ENCODE measurements around the gene TLE3.

Gene TLE3

DNA sequence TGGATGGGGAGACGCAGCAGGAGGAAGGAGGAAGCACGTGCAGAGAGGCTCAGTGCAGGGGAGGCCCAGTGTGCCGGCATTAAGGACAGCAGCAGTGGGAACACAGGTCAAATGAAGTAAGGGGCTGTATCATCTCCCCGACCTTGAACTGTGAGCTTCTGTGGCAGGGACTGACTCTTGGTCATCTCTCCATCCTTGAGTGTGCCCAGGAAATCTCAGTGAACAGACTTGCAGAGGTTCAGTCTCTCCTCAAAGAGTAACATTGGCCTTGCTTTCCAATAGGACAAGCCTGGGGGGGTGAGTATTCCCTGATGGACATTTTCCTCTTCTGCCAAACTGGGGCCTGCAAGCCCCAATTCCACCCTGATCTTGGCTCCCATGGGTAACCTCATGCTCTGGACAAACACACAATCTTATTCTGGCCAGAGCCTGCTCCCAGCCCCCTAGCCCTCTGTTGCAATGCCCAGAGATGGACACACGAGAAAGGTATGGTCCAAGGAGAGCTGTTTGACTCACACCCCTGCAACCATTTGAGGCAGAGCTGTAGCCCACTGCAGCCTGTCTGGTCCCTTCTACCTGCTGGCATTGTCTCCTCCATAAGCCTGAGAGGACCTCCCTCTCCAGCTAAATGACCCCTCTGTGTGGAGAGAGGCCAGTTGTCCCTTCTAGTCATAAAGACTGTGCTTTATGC, 50.9 kb downstream of the TLE3 start:
- DNase-seq, result no peak

DNA sequence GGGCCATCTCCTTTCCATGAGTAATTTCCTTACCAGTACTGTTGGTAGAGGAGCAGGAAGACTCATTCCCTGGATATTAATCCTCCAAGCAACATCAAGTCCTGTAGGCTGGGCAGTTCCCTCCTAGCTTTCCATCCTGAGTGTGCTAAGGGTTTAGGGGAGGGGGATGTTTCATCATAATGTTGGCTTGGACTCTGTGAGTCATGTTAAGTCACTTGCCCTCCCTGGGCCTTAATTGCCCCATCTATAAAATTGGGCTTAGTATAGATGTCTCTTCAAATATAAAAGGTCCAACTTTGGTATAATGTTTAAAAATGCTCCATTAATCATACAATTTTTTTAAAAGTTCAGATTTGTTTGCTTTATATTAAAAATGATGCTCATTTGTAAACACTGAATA, 52.7 kb downstream of the TLE3 start:
- DNase-seq, result no peak

DNA sequence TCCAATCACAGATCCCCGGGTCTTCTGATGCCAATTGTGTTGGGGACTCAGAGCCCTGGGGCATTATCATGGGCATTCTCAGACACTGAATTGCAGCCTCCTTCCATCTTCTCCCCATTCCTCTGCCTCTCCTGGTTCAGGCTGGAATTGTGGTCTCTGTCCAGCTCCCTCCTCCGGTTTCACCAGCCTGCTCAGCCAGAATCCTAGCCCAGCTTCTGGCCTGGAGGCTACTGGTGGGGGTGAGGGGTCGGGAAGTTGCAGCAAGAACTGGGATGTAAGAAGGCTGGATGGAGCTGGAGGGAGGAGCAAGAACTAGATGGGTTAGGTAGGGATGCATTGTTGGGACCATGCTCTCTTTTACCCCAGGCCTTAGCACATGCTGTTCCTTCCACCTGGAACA, 53.5 kb downstream of the TLE3 start:
- no peak for DNase-seq

DNA sequence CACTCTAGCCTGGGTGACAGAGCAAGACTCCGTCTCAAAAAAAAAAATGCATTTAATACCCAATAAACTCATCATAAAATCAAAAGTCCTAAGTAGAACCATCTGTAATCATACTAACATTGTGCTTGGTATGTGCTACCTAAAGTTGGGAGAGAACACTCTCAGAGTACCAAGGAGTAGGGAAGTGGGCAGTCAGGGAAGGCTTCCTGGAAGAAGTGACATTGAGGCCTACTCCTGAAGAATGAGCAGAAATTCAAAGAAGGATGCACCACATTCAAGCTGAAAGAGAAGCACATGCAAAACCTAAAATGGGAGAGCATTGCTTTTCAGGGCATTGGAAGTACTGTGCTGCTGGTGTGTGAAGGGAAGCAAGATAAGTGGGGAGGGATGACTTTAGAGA, 54.1 kb downstream of the TLE3 start:
- DNase-seq, result no peak

DNA sequence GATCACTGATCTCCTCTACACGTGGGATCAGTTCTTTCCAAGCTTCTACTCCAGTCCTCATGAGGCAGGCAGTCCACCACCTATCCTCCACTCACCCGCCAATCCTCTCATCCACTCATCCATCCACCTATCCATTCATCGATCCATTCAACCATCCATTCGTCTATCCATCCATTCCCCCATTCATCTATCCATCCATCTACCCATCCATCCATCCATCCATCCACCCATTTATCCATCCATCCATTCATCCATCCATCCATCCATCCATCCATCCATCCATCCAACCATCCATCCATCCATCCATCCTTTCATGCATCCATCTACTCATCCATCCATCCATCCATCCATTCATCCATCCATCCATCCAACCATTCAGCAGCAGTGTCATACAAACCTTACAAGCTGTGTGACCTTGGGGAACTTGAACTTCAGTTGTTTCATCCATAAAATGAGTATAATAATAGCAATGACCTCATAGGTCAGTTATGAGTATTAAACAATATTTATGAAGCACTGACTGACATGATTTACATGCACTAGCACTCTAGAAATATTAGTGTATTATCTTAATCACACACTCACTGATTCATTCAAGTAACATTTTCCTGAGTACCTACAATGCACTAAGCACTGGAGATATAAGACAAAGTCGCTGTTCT, 55.0 kb downstream of the TLE3 start:
- no peak for DNase-seq

DNA sequence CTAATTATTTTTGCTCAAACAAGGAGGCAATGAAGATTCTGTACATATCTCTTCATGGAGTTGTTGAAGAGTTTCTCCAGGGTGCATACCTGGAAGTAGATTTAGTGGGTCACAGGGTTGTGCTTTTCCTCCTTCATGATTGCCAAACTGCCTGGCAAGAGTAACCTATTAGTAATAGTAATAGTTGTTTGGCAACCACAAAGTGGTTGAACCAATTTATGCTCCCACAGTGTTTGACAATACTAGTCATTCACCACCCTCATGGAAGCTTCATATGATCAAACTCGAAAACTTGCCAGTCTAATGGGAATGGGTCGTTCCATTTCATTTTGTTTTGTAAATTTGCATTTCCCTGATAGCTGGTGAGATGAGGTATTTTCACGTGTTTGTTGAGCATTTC, 57.8 kb downstream of the TLE3 start:
- DNase-seq, result no peak

DNA sequence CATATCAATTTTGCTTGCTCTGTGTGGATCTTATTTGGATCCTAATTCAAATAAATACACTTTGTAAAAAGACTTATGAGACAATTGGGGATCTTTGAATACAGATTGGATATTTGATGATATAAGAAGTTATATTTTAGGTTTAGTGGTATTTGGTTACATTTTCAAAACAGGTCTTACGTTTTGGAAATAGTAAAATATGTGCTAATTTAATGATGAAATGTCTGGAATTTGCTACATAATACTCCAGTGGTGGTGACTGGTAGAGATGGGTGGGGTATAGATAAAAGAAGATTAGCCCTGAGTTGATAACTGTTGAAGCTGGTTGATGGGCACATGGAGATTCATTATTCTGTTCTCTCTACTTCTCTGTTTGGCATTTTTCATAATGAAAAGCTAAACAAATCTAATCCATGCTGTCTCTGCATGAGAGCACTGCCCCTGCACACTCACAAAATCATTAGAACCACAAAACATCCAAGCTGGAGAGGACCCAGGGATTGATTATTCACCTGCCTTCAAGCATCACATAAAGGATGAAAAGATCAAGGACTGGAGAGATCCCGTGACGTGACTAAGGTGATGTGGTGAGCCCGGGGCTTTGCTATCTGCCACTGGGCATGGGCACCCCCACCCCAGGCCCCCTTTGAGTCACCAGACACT, 58.9 kb downstream of the TLE3 start:
- DNase-seq, result no peak

DNA sequence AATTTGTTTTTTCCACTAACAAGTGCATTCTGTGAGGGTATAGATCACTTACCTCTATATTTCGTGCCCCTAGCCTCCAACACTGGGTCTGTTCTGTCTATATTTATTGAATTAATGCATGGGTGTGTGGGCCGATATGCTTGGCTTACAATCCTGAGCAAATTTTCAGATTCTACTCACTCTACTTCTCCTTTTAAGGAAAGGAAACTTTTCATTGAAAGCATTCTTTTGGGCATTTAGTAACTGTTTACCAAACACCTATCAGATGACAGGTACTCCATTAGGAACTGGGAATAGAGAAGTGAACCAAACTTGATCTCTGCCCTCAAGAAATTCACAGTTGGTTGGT, 60.5 kb downstream of the TLE3 start:
- DNase-seq, result no peak

DNA sequence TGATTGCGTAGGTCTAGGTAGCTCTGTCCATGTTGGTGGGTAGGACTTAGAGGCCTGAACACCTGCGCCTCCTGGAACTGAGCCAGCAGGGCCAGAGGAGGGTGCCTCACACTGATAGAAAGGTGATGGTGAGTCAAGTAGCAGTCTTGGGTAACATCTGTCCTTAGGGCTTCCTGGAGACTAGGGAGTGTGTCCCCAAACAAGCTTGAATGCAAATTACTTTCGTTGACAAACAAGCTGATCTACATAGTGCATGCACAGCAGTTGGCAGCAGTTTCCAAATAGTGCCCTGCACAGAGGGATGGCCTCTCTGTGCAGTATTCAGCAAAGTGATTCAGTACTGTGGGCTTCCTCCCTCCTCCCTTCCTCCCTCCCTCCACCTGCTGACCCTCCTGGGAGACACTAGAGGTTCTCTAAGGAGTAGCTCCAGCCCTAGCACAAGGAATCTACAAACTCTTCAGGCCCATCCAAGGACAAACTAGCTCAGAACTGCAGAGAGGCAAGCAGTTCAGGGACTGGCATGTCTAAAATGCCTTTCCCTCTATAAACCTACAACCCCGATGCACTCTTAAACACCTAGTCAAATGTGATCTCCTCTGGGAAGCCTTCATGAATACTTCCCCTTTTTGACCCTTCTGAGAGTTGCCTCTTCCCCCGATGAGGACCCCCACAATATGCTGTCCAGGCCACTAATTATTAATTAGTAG, 61.0 kb downstream of the TLE3 start:
- DNase-seq, result peak; percentile 36 to 74

DNA sequence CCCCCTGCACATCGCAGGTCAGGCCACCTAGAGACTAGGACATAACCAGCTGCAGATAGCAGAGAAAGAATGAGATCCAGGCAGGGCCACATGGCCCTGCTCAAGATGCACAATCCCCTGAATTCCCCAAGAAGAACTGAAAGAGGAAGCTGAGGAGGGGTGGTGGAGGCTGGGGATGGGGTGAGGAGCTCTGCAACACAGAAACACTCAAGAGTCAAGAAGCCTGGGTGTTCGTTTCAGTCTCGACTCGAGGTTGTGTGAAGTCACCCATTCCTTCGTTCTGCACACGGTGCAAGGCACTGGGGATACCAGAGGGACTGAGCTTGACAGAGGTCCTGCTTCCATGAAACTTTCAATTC, 62.0 kb downstream of the TLE3 start:
- DNase-seq, result no peak

DNA sequence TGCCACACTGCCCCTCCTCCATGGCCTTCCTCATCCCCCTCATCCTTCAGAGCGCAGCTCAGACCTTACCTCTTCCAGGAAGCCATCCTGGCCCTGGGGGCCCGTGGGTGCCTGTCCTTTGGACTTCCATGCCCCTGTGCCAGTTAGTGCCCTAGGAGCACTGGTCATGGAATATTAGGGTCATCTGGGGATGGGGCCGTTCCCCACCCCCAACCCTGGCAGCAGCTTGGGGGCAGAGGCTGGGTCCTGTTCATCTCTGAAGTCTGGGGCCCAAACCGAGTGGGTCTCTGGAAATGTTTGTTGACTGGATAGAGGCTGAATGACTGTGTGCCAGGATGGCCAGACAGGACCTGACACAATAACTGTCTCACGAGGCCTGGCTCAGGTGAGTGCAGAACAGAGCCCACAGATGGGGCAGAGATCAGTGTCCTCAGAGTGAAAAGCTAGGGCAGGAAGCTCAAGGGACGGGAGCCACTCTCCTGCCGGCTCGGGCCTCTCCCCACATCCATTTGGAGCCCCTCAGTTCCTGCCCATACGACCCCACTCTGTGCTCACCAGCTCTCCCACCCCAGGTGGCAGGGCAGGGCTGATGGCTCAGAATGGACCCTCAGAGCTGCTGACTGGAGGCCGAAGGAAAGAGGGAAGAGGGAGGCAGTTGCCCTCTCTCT, 62.5 kb downstream of the TLE3 start:
- DNase-seq, result no peak

DNA sequence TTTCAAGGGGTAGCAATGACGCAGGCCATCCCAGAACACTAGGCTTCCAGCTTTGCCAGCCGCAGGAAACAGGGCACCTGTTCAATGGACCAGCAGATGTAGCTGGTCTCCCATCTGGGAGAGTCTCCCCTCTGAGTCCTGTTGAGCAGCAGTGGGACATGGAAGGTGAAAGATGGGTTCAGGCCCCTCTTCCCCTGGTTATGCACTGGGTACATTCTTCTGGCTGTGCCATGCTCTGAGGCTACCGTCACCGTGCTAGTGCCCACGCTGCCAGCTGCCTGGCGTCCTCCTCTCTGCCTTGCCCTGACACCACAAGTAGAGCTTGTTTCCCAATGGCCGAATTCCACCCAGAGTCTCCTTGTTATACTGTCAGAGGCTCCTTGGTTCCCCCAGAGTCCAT, 63.1 kb downstream of the TLE3 start:
- DNase-seq, result no peak

DNA sequence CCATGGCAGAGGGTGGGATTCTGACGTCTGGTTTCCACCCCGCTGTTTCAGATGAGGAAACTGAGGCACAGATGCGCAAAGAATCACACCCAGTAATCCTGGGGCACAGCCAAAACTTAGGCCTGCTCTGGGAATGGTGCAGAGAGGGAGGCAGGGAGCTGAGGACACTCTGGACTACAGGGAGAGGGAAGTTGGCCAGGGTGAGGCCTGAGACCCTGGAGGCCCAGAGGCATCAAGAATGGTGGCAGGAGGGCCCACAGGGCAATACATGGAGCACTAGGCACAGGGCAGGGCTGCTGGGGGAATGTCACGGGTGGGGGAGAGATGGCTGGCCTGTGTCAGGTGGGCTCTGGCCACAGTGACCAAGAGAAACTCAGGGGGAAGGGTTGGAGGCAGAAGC, 63.6 kb downstream of the TLE3 start:
- no peak for DNase-seq

DNA sequence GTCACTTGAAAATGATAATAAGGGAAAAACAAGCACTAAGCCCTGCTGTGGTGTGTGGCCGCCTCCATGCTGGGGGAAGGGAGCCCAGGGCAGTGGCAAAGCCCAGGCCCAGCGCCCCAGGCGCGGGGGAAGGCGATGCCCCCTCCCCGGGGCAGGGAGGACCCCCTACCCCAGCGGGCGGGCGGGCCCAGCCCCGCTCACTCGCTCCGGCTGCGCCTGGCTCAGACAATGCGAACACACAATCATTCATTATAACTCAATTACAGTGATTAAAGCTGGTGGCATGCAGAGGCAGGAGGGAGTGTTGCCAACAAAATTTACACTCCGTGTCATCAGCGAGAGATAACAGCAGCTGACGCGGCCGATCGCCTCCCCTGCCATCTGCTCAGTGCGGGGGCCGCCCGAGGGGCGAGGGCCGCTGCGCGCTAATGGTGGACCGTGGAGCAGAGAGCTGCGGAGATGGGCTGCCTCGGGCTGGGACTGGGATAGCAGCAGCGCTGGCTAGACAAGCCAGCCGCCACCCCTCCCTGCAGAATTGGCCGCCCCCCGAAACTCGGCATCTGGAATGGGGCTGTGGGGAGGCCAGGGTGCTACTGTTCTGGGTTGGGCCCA, 64.1 kb downstream of the TLE3 start:
- DNase-seq, result peak; percentile 3 to 46

DNA sequence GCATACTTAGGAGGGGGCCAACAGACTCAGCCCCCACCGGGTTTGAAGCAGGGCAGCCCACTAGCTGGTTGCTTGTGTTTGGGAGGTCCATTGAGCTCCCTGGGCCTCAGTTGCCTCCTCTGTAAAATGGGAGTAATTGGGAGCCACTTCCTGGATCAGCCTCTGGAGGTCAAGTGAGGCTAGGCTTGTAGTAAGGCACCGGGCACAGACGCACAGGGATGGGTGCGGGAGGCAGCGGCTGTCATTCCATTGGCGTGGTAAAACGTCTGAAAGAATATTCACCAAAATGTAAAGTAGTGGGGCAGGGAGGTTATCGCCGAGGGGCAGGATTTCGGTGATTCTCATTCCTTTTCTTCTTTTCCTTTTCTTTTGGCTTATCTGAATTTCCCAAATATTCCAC, 64.6 kb downstream of the TLE3 start:
- no peak for DNase-seq

DNA sequence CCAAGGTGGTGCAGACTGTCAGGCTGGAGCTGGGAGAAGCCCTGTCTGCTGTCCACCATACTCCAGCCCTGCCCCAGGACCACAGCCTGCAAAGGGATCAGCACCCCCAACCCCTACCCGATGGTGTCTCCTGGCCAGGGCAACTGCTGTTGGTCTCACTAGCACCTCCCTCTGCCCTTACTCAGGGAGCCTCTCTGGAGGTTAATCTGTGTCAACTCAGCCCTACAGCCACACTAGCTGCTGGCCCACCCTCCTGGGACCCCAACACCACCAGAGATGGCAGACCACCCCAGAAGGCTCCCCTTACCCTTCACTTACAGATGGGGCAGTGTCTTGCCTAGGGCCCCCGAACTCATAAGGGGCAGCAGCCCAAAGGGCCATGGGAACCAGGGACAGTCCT, 65.2 kb downstream of the TLE3 start:
- DNase-seq, result no peak

DNA sequence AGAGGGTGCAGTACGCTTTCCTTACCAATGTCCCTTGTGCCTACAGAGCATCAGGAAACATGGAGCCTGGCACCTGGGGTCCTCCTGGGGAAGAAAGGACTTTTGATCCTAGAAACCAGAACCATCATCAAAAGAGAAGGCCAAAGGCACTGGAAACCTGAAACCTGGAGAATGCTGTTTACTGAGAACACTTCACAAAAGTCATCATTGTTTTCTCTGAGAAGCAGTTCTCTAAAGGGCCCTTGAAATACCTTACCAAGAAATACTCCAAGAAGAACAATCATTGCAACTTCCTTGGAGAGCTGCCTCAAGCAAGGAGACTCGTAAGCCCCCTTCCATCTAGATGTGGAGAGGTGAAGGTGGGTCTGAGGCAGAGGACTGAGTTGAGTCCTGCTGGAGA, 66.0 kb downstream of the TLE3 start:
- DNase-seq, result no peak

DNA sequence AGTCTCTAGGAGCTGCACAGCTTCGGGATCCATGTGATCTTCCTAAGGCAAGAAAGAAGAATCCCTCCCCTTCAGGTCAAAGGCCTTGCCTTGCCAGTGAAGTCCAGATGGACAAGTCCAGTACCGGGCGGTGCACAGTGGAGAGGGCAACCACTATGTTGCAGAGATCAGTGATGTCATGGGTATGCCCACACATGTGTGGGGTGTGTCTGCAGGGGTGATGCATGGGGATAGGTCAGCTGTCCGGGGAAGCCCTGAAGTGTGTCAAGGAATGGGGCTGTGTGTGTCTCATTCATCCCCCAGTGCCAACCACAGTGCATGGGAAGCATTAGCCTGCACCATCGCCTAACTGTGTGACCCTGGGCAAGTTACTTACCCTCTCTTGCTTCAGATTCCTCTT, 66.5 kb downstream of the TLE3 start:
- no peak for DNase-seq

DNA sequence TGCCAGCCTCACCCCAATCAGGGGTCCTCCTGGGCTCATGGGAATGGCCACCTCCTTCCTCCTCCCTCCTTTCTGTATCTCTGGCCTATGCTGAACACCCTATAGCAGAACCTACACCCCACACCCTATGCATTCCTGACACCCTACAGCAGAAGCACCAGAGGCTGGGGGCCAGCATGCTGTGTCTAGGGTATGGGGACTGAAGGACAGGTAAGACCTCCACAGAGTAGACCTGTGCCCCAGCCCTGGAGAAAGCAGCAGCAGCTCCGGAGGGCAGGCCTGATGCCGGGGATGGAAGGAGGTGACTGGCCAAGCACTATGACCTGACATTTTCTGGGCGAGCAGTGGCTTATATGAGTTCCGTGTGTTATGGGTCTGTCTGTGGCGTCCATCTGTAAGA, 66.9 kb downstream of the TLE3 start:
- no peak for DNase-seq

DNA sequence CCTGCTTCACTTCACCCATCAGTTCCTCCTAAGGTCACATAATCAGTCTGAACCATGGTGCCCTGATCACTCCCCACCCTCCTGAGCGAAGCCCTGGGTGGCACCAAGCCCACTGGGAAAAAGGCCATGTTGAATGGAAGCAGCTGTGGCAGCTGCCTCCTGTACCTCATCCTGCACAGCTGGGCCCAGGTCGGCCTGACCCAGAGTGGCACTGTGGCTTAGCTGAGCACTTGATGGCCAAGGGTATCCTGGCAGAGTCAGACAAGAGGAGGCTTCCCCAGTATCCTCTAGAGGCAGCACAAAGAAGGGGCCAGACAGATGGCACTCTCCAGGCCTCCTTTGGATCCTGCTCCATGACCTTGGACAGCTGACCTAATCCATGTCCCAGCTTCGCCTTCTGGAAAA, 68.4 kb downstream of the TLE3 start:
- no peak for DNase-seq

DNA sequence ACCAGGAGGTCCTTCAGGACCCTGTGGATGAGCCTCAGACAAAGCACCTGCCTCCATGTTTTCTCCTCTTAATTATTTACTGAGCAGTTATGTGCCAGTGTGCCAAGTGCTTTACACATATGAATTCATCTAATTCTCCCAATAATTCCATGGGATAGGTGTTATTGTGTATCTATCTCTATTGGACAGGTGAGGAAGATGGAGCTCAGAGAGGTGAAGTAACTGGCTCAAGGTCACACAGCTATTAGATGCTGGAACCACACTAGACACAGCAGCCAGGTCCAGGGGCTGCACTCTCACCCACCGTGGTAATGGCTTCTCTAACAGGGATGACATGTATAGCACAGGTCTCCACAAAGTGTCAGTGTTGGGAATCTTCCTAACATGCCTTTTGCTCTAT, 70.2 kb downstream of the TLE3 start:
- DNase-seq, result no peak

DNA sequence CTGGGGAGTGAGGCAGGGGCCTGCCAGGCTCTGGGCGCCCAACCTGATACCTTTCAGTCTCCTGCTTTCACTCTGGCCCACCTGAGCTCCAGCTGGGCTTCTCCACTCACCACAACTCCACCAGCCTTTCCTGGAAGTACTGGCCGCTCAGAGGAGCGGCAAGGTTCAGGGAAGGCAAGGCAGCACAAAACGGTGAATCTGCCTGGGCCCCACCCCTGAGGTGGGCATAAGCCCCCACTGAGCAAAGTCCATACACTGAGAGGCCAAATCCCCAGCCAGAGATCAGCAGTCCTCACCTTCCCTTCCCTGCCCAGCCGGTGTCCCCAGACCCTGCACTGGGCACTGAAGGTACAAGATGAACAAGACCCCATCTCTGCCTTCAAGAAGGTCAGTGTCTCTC, 70.7 kb downstream of the TLE3 start:
- DNase-seq, result no peak
